ENCODE results near the gene ATE1.

Gene ATE1

DNA sequence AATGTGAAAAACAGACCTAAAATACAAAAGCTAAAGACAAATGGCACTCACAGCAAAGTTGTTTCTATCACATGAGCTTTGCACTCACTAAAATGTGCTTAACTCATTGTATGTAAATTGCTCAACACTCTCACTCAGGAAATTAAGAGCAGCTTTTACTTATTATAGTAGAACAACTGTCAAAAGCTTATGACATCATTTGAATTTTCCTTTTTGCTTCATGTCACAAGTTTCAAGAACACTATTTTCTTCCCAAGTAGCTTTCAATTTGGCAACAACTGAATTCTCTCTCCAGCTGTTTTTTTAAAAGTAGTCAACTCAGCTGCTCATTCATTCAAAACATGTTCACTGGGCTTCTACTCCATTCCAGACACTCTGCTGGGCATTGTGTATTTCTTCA lies 46.9 kb downstream of the ATE1 start:
- peak; percentile 26 for FAIRE-seq
- no peak for DNase-seq (ENCODE audit: insufficient read length, low spot score)

DNA sequence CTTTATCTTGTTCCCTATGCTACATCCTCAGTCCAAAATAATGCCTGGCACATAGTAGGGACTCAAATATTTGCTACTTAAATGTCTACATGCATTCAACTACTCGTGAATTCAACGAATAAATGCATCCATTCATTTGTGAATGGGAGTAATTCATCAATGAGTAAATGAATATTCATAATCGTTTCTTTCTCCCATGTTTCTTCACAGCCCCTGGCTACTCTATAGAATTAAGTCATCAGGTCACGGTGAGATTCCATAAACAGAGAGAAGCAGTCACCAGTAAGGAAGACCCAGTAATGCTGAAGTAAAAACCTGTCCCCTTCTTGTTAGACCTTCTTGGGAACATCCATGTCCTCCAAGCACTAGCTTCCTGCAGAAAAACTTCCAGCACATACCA lies 48.4 kb downstream of the ATE1 start:
- no peak for DNase-seq (ENCODE audit: insufficient read length, low spot score)
- no peak for FAIRE-seq

- FAIRE-seq, result peak; percentile 26
These were observed 54.6 kb downstream of the ATE1 start for GRCh38 chr10:121873236-121873635.

DNA sequence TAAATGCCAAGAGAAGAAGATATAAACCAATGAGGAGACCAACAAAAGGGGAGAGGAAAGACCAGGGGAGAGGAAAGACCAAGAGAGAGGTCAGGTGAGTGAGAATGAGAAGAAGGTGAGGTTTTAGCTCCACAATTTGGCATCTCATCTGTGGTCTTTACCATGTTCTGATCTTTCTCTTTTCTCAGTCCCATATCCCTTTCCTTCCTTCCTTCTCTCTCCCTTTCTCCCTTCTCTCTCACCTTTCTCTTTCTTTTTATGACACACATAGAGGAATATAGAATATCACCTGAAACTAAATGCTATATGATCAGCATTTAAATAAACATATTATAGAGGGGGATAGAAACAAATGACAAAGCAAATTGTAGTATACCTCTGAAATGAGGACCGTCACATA lies 57.4 kb downstream of the ATE1 start:
- FAIRE-seq, result no peak

More at GRCh38 chr10:121873236-121873635, 54.6 kb downstream of the ATE1 start:
- no peak for DNase-seq (ENCODE audit: insufficient read length, low spot score)

DNA sequence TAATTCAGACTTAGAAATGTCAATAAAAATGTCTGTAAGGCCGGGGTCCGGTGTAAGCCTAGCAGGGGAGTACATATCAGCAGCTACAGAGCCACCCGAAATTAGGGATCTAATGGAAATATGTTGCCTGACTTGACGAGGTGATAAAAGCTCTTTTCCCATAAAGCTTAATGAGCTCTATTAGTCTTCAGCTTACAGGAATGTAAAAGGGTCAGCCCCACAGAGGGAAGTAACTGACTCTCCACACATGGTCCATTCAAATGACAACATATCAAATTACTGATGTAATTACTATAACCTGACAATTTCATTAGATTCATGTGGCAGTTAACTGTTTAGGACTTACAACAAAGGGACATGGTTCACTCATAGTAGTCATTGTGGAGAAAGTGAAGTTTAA lies 62.3 kb downstream of the ATE1 start:
- FAIRE-seq, result no peak
- DNase-seq (ENCODE audit: insufficient read length, low spot score), result no peak

More for the DNA sequence above, 57.4 kb downstream of the ATE1 start:
- no peak for DNase-seq (ENCODE audit: insufficient read length, low spot score)

- DNase-seq (ENCODE audit: insufficient read length, low spot score), result no peak
- FAIRE-seq, result no peak
These were observed 63.2 kb downstream of the ATE1 start for GRCh38 chr10:121864653-121865052.

DNA sequence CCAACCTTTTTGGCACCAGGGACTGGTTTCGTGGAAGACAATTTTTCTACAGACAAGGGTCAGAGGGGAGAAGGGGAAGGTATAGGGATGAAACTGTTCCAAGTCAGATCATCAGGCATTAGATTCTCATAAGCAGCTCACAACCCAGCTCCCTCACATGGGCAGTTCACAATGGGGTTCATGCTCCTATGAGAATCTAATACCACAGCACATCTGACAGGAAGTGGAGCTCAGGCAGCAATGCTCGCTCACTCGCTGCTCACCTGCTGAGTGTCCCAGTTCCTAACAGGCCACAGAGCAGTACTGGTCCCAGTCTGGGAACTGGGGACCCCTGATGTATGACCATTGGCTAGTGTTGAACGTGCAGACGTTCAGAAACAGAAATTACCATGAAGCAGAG lies 63.7 kb downstream of the ATE1 start:
- FAIRE-seq (no peak), DNase-seq (ENCODE audit: insufficient read length, low spot score) (no peak)

GRCh38 chr10:121862649-121863048 lies 65.2 kb downstream of the ATE1 start:
- DNase-seq (ENCODE audit: insufficient read length, low spot score), result no peak
- FAIRE-seq, result no peak

GRCh38 chr10:121862042-121862441 lies 65.8 kb downstream of the ATE1 start:
- no peak for FAIRE-seq
- no peak for DNase-seq (ENCODE audit: insufficient read length, low spot score)

GRCh38 chr10:121860810-121861209 lies 67.0 kb downstream of the ATE1 start:
- FAIRE-seq (no peak), DNase-seq (ENCODE audit: insufficient read length, low spot score) (no peak)

DNA sequence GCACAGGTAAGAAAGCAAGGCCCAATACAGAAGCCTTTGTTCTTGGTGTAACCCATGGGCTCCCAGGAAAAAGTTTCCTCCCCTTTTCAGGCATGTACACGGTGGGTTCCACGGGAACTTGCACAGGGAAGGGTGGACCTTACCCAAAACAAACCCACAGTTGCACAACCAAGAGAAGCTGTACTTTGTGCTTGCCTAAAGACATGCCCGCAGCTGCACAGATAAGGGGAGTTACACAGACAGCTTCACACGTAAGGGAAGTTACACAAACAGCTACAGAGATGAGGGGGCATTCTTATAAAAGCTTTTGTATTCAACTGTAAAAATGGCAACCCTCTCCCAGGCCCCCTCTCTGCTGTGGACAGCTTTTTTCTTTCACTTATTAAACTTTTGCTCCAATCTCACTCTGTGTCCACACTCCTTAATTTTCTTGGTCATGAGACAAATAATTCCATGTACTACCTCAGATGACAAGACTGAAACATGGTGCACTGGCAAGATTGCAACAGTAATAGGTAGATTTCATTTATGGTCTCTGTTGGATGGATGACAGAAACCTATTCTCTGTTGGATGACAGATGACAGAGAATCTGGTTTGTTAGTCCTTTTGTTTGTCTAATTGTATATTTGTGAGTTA lies 72.9 kb downstream of the ATE1 start:
- DNase-seq (ENCODE audit: insufficient read length, low spot score) (no peak), FAIRE-seq (no peak)

DNA sequence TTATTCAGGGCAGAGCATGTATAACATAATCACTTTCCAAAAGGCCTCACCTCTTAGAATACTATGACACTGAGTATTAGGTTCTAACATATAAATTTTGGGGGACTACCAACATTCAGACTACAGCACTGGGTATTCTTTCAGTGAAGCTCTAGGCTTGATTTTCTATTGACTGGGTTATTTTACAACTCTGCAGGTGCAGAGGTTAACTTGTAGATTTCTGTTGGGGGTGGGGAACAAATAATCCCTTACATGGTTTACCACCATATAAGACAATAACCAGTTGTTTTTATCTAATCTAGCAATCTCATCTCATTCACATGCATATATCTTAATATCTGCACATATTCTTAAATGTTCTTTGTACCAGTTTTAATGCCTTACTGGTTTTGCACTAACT lies 73.9 kb downstream of the ATE1 start:
- no peak for FAIRE-seq
- no peak for DNase-seq (ENCODE audit: insufficient read length, low spot score)

DNA sequence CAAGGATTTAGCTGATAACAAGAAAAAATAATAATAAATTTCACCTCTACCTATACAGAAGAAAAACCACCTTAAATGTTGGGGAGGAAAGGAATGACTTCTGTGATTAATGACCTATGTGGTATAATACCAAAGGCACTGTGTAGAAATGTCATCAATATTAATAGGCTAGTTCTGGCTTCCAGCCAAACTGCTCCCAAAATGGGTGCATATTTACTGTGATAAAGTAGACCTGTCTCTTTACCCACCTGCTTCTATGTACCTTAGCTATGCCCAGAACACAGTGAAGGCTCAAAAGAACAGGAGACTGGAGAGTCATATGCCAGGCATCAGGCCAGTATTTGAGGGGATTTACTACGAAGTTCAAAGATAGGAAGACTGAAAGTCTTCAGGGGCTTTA lies 76.0 kb downstream of the ATE1 start:
- DNase-seq (ENCODE audit: insufficient read length, low spot score), result no peak
- no peak for FAIRE-seq

GRCh38 chr10:121848082-121848481 lies 79.7 kb downstream of the ATE1 start:
- no peak for FAIRE-seq
- no peak for DNase-seq (ENCODE audit: insufficient read length, low spot score)

- no peak for FAIRE-seq
- no peak for DNase-seq (ENCODE audit: insufficient read length, low spot score)
These were observed 81.3 kb downstream of the ATE1 start for GRCh38 chr10:121846555-121846954.

DNA sequence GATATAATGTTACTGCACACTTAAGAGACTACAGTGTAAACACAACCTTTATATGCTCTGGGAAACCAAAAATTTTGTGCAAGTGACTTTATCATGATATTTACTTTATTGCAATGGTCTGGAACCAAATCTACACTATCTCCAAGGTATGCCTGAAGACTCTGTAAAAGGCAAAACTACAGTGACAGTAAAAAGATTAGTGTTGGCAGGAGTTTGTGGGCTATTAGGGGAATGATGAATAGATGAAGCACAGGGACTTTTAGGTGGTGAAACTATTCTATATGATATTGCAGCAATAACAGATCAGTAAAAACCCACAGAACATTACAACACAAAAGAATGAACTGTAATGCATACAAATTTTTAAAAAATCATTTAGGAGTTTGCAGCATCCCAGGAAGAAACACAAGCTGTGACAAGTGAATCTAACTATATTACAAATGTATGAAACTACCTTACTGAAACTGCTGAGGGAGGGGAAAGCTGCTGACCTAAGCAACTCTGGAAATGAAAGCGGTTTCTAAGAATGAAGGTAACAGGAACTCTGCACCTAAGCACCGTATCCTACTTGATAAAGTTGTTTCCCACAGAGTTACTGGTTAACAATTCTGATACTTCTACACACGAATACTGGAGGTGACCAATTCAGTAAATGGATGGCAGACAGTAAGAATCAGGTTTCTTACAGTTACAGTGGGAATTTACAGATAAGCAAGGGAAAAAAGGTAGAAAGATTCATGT lies 82.6 kb downstream of the ATE1 start:
- peak; percentile 20 for DNase-seq (ENCODE audit: insufficient read length, low spot score)
- peak; percentile 86 for FAIRE-seq

DNA sequence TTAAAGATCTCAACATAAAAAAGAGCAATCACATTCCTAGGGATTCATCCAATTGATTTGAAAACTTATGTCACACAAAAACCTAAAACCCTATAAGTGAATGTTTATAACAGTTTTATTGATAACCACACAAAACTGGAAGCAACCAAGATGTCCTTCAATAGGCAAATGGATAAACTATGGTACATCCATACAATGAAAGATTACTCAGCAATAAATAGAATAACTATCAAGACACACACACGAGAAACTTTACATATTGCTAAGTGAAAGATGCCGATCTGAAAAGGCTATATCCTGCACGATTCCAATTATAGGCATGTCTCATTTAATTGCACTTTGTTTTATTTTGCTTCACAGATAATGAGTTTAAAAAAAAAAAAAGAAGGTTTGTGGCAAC lies 83.3 kb downstream of the ATE1 start:
- FAIRE-seq, result peak; percentile 54
- DNase-seq (ENCODE audit: insufficient read length, low spot score), result no peak

- FAIRE-seq (no peak), DNase-seq (ENCODE audit: insufficient read length, low spot score) (no peak)
These were observed 84.5 kb downstream of the ATE1 start for GRCh38 chr10:121843379-121843778.

- FAIRE-seq (no peak), DNase-seq (ENCODE audit: insufficient read length, low spot score) (no peak)
These were observed 86.0 kb downstream of the ATE1 start for GRCh38 chr10:121841862-121842261.

GRCh38 chr10:121838931-121839330 lies 88.9 kb downstream of the ATE1 start:
- no peak for FAIRE-seq
- DNase-seq (ENCODE audit: insufficient read length, low spot score), result no peak

GRCh38 chr10:121838149-121838548 lies 89.7 kb downstream of the ATE1 start:
- no peak for DNase-seq (ENCODE audit: insufficient read length, low spot score)
- no peak for FAIRE-seq

DNA sequence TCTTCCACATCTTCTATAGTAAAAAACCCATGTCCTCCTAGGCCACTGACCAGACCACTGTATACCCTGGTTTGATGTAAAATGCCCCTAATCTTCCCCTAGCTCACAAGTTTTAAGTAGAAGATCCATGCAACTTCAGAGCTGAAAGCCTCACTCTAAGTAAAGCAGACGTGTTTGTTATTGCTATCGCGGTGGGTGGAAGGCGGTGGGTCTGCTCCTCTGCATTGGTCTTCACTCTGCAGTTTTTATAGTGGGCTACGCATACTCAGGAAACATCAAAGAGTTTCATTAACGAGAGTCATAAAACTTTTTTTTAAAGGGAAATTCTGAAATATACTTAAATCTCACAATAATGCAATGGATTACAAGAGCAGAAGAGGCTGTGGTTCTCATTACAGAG lies 91.7 kb downstream of the ATE1 start:
- FAIRE-seq, result no peak
- DNase-seq (ENCODE audit: insufficient read length, low spot score), result no peak

All from GM19239 (cell line).